Glomerular visceral epithelial cell (primary cell): Measurements from ENCODE around the gene RNASE11.
"Not testable (repeated sequence)": the region's sequence is repeated elsewhere in the genome, so short reads cannot be mapped to it uniquely, and the experiment has no call there.

Experiments used
- DNase-seq: peaks from one replicate; pipeline ENCODE4 v3.0.0-alpha.2; 2016; ENCODE audit errors: extremely low spot score

RNASE11 gene

GRCh38 chr14:20587489-20588154 is at the start of gene RNASE11:
Gene RNASE11 (minus strand): TSS chr14:20588001.
- no peak for DNase-seq

- DNase-seq, result peak; percentile 81
These were observed 45.3 kb upstream of the RNASE11 start for GRCh38 chr14:20632831-20633691.

DNA sequence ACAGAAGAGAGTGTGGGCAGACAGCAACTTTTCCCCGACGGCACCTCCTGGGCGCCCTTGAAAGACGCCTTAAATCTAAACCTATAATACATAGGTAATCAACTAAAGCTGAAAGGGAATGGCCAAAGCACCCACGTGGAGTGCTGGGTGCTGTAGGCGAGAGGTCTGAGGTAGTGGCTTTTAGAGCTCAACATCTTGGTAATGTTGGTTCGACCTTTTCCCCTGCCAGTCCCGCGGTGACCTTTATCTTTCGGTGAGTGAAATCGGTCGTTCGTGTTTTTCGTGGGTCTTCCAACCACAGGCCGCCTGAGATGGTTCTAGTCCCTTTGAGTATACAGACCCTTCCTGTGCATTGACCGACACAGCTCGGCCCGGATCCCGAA is 44.6 kb upstream of the RNASE11 start:
- DNase-seq, result no peak

DNA sequence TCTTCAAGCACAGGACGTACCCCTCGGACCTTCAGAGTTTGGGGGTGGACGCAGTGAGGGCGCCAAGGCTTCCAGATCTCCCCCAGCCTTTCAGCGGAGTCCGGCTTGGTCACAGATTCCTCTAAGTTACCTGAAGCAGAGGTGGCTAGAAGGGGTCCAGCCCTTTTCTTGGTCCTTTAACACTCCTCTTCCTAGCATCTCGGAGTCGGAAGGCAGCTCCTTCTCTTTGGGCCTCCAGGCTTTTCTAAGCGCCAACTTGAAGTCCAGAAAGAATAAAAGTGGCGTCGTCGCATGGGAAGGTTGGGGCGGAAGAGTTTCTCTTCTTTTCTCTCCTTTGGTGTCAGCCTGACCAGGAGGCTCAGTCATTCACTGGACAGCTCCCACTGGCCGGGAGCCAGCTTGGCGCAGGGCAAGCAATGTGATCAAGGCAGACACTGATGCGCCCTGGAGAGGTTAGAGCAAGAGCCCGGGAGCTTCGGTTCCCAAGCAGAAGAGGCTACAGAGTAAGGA is 44.1 kb upstream of the RNASE11 start:
- peak; percentile 79 for DNase-seq

DNA sequence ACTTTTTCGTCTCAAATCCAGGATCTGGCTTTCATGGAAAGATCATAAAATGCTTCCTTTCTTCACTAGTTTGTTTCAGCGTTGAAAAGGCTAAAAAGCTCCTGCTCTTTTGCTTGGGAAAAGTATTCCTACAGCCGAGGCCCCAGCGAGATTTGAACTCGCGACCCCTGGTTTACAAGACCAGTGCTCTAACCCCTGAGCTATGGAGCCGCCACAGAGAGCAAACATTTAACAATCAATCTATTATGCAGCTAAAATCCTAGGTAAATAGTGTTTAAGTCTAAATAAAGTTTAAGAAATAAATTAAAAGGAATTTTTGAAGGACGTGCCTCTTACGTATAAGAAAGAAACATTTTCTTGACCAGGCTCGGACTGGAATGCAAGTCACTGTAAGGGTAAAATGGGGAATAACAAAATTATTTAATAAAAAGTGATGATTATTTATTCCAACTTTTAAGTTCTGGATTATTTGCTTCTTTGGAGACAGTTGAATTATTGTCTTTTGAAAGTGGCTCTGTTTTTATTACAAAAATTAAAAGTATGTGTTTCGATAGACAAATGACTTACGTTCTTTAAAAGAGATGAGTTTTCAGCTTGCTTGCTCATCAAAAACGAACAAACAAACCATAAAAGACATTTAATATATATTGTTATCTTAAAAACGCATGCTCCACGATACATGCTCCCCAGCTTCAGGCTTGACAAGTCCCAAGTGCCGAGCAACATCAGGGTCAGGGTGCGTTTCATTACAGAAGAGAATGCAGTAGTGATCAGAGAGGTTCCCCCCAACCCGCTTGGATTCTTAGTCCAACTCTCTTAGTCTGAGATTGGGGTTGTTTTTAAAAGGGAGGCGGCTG is 43.5 kb upstream of the RNASE11 start:
- DNase-seq, result peak; percentile 71

- peak; percentile 45 for DNase-seq
These were observed 42.7 kb upstream of the RNASE11 start for GRCh38 chr14:20630340-20631022.

DNA sequence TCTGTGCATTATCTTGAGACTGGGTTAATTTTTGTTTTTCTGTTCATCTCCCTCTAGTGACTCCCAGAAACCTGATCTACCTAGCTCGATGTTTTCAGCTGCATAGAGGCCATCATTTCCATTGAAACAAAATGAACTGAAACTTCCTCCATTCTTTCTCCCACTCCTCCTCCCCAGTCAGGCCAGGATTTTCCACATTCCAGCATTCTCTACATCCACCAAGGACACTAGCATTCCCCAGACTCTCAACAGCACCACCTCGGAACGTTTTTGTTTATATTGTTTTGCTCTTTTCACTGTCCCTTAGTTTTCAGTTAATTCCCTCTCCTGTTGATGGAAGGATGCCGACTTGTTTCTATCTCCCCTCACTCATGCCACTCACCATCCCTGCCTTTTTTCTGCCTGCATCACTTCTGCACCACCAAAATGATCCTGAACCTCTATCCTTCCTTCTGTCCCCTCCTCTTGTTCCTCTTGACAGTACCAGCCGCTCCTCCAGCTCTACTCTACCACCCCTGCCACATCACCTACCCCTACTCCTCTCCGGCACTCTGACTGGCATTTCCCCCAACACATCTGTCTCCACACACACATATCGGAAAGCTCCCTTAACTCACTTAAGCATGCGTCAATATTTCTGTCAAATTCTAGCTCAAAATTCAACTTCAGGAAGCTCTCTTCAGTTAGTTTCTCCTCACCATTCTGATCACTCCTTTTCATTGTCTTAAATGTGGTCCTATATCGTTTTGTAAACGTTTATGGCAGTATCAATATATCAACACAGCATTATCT is 40.5 kb upstream of the RNASE11 start:
- no peak for DNase-seq

GRCh38 chr14:20627346-20628027 is 39.7 kb upstream of the RNASE11 start:
- DNase-seq, result no peak

GRCh38 chr14:20626274-20626673 is 38.5 kb upstream of the RNASE11 start:
- DNase-seq, result no peak

- peak; percentile 62 for DNase-seq
These were observed 36.8 kb upstream of the RNASE11 start for GRCh38 chr14:20624495-20625070.

DNA sequence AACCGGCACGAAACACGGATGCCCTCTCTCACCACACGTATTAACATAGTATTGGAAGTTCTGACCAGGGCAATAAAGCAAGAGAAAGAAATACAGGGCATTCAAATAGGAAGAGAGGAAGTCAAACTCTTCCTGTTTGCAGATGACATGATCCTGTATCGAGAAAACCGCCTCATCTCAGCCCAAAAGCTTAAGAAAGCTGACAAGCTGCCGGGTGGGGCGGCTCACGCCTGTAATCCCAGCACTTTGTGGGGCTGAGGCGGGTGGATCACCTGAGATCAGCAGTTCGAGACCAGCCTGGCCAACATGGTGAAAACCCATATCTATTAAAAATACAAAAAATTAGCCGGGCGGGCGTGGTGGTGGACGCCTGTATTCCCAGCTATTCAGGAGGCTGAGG is 36.0 kb upstream of the RNASE11 start:
- DNase-seq, result no peak

- DNase-seq, result no peak
These were observed 35.1 kb upstream of the RNASE11 start for GRCh38 chr14:20622816-20623291.

- DNase-seq, result no peak
These were observed 33.1 kb upstream of the RNASE11 start for GRCh38 chr14:20620798-20621478.

- not testable (repeated sequence) for DNase-seq
These were observed 31.9 kb upstream of the RNASE11 start for GRCh38 chr14:20619688-20620087.

- DNase-seq, result peak; percentile 9
These were observed 30.5 kb upstream of the RNASE11 start for GRCh38 chr14:20618271-20618749.

GRCh38 chr14:20617138-20618003 is 29.6 kb upstream of the RNASE11 start:
- no peak for DNase-seq

DNA sequence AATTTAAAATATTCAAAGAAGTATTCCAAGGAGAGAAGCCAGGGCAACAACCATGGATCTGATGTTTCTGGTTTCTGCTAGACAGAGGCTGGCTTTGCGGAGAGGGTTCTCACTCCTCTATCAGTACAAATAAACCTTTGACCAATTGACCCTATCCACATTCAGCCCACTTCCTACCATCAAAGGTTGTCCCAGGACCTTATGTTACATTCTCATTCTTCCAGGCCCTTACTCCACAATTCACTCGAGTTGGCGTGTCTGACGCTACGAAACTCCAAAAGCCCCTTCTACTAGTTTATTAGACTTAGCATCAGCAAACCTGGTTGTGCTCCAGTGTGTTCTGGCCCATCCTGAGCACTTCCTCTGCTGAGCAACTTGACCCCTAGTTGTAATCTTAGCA is 28.2 kb upstream of the RNASE11 start:
- DNase-seq, result no peak
